Mesenchymal stem cell (in vitro differentiated cells and primary cell): Measurements from ENCODE around the gene DLST.

ENCODE experiments used
- DNase-seq: peaks from one replicate; pipeline ENCODE4 v3.0.0-alpha.2; 2013
- H2AFZ ChIP-seq: one replicate; pipeline ENCODE4 v1.6.1; 2013; ENCODE audit warnings: low read depth, mild to moderate bottlenecking, control low read depth, inconsistent platforms, low read length, moderate library complexity
- H2AK5ac ChIP-seq: 2 replicates; pipeline ENCODE4 v1.6.1; 2013; ENCODE audit warnings: low read length, moderate library complexity, mild to moderate bottlenecking, inconsistent platforms; ENCODE audit not compliant: severe bottlenecking
- H2BK120ac ChIP-seq: one replicate; pipeline ENCODE4 v1.6.1; 2013; ENCODE audit warnings: low read depth, mild to moderate bottlenecking, inconsistent platforms, low read length, moderate library complexity
- H2BK12ac ChIP-seq, 2 experiments: one replicate each; pipeline ENCODE4 v1.6.1; 2013; ENCODE audit warnings: inconsistent platforms in 2 of 2, low read length in 2 of 2, mild to moderate bottlenecking in 2 of 2, moderate library complexity in 2 of 2, control low read depth in 1 of 2
- H2BK15ac ChIP-seq: one replicate; pipeline ENCODE4 v1.6.1; 2013; ENCODE audit warnings: mild to moderate bottlenecking, low read depth, inconsistent platforms; ENCODE audit not compliant: poor library complexity, severe bottlenecking
- H2BK5ac ChIP-seq: 2 replicates; pipeline ENCODE4 v1.6.1; 2013; ENCODE audit warnings: low read depth, mild to moderate bottlenecking, low read length, control low read depth, inconsistent platforms; ENCODE audit not compliant: poor library complexity, severe bottlenecking
- H3K14ac ChIP-seq, 2 experiments: one replicate each; pipeline ENCODE4 v1.6.1; 2013; ENCODE audit warnings: inconsistent platforms in 2 of 2, low read length in 2 of 2, control low read depth in 1 of 2, mild to moderate bottlenecking in 1 of 2, moderate library complexity in 1 of 2
- H3K18ac ChIP-seq, 2 experiments: one replicate each; pipeline ENCODE4 v1.6.1; 2013; ENCODE audit warnings: inconsistent platforms in 2 of 2, low read length in 2 of 2, control low read depth in 1 of 2, low read depth in 1 of 2, mild to moderate bottlenecking in 1 of 2
- H3K23ac ChIP-seq, 2 experiments: one replicate each; pipeline ENCODE4 v1.6.1; 2013; ENCODE audit warnings: inconsistent platforms in 2 of 2, low read length in 2 of 2, mild to moderate bottlenecking in 2 of 2, moderate library complexity in 2 of 2, control low read depth in 1 of 2
- H3K27ac ChIP-seq: 2 replicates; pipeline ENCODE4 v1.5.1; 2013; ENCODE audit warnings: mild to moderate bottlenecking, moderate library complexity, low read length, control low read depth, inconsistent platforms; ENCODE audit not compliant: poor library complexity, severe bottlenecking
- H3K27me3 ChIP-seq, 2 experiments: 2 replicates each; pipeline versions ENCODE4 v1.6.1 to v1.7.0; 2013; ENCODE audit warnings: low read length in 2 of 2, mild to moderate bottlenecking in 2 of 2, moderate library complexity in 2 of 2, control low read depth in 1 of 2, inconsistent platforms in 1 of 2; ENCODE audit not compliant: control insufficient read depth in 1 of 2, insufficient read depth in 1 of 2
- H3K36me3 ChIP-seq, 2 experiments: 2 replicates each; pipeline versions ENCODE4 v1.6.1 to v1.7.0; 2013; ENCODE audit warnings: low read length in 2 of 2, control low read depth in 1 of 2, inconsistent platforms in 1 of 2, low read depth in 1 of 2, mild to moderate bottlenecking in 1 of 2; ENCODE audit not compliant: insufficient read depth in 2 of 2, control insufficient read depth in 1 of 2
- H3K4ac ChIP-seq, 2 experiments: one replicate each; pipeline ENCODE4 v1.6.1; 2013; ENCODE audit warnings: inconsistent platforms in 2 of 2, low read length in 2 of 2, mild to moderate bottlenecking in 2 of 2, moderate library complexity in 2 of 2, control low read depth in 1 of 2, low read depth in 1 of 2
- H3K4me1 ChIP-seq: 2 replicates; pipeline ENCODE4 v1.6.1; 2013; ENCODE audit warnings: low read depth, low read length, control low read depth; ENCODE audit not compliant: control insufficient read depth, insufficient read depth
- H3K4me2 ChIP-seq: 2 replicates; pipeline ENCODE4 v1.6.1; 2013; ENCODE audit warnings: low read length, mild to moderate bottlenecking, inconsistent platforms; ENCODE audit not compliant: poor library complexity, severe bottlenecking
- H3K4me3 ChIP-seq, 2 experiments: 2 replicates each; pipeline versions ENCODE4 v1.5.1 to v1.7.0; 2013; ENCODE audit warnings: low read length in 2 of 2, mild to moderate bottlenecking in 2 of 2, control low read depth in 1 of 2, low read depth in 1 of 2; ENCODE audit not compliant: insufficient read depth in 1 of 2
- H3K79me1 ChIP-seq: replicated peaks from 2 replicates; pipeline ENCODE4 v1.6.1; 2013; ENCODE audit warnings: mild to moderate bottlenecking, control low read depth, low read length, inconsistent platforms; ENCODE audit not compliant: poor library complexity, severe bottlenecking
- H3K9ac ChIP-seq: 2 replicates; pipeline ENCODE4 v1.7.0; 2013; ENCODE audit warnings: mild to moderate bottlenecking, low read length, moderate library complexity
- H3K9me3 ChIP-seq: 2 replicates; pipeline ENCODE4 v1.7.0; 2013; ENCODE audit warnings: mild to moderate bottlenecking, low read length; ENCODE audit not compliant: control insufficient read depth
- H4K8ac ChIP-seq: one replicate; pipeline ENCODE4 v1.6.1; 2013; ENCODE audit warnings: inconsistent platforms, mild to moderate bottlenecking, low read length, moderate library complexity
- H4K91ac ChIP-seq: one replicate; pipeline ENCODE4 v1.6.1; 2013; ENCODE audit warnings: mild to moderate bottlenecking, low read length, inconsistent platforms
- WGBS: methylation state at CpG from one replicate; pipeline ENCODE4 v1.1.7; 2013; ENCODE audit warnings: mixed read lengths; 5-methylcytosine and 5-hydroxymethylcytosine counted together

Gene DLST

DNA sequence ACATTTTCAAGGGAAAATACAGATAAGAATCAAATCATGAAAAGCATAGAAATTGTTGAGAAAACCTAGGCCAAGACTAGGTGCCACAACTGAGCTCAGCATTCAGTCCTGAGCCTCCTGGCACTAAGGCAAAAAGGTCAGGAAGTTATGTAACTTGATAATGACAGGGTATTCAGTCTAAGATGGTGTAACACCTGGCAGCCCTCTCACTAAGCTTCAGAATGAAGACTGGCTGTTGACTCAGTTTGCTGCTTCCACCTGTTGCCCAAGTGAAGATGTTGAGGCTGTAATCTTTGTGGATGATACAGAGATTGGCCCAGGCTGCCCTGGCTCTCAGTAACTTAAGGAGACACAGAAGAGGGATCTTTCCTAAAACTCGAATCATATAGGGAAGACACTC lies 25.4 kb upstream of the DLST start:
- Histone ChIP-seq H3K36me3 (no peaks in the 10 kb centered on the region), H3K4me1 (peaks cover 1% of the 10 kb centered on the region), H3K23ac (no peak overlapping the region), H2BK5ac (no peak overlapping the region), H4K8ac (no peak overlapping the region), H3K27ac (no peak overlapping the region), H2BK120ac (no peak overlapping the region), H2AK5ac (no peak overlapping the region), H3K4me3 (no peak overlapping the region), H3K14ac (no peak overlapping the region), H2AFZ (no peak overlapping the region), H3K9me3 (no peaks in the 10 kb centered on the region), H3K9ac (no peak overlapping the region), H3K4ac (no peak overlapping the region), H3K27me3 (no peaks in the 10 kb centered on the region), H4K91ac (no peak overlapping the region), H2BK15ac (no peak overlapping the region), H3K79me1 (no peaks in the 10 kb centered on the region), H3K18ac (no peak overlapping the region), H3K4me2 (no peak overlapping the region), H2BK12ac (no peak overlapping the region)
- no peak for DNase-seq
- no CpG with 5 or more reads among the region's 1 CpG for WGBS

DNA sequence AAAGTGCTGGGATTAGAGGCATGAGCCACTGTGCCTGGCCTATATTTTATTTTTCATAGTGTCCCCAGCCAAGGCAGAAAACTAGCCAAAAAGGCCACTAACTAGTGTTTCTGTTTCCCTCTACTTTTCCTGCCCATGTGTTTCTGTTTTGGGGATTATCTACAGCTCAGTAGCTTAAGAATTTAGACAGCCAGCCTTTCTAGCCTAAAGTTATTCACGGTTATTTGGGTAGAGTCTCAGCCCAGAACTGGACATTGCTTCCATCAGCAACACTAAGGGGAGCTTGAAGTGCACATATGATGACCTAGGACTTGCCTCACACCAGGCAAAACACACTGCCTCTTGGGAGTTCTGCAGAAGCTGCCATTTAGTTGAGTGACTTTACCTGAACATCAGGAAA lies 23.7 kb upstream of the DLST start:
- Histone ChIP-seq H3K79me1 (no peaks in the 10 kb centered on the region), H3K9ac (no peak overlapping the region), H4K8ac (no peak overlapping the region), H3K4me3 (no peak overlapping the region), H3K14ac (no peak overlapping the region), H3K4ac (no peak overlapping the region), H4K91ac (no peak overlapping the region), H2AFZ (no peak overlapping the region), H3K9me3 (no peaks in the 10 kb centered on the region), H2AK5ac (no peak overlapping the region), H2BK5ac (no peak overlapping the region), H2BK12ac (no peak overlapping the region), H3K36me3 (no peaks in the 10 kb centered on the region), H2BK15ac (no peak overlapping the region), H3K4me1 (peaks cover 1% of the 10 kb centered on the region), H2BK120ac (no peak overlapping the region), H3K27ac (no peak overlapping the region), H3K4me2 (no peak overlapping the region), H3K18ac (no peak overlapping the region), H3K23ac (no peak overlapping the region), H3K27me3 (peaks cover 0 to 7% of the 10 kb centered on the region in 2 experiments)
- no peak for DNase-seq
- WGBS = 89% methylated on average over 1 of the region's 1 CpG

DNA sequence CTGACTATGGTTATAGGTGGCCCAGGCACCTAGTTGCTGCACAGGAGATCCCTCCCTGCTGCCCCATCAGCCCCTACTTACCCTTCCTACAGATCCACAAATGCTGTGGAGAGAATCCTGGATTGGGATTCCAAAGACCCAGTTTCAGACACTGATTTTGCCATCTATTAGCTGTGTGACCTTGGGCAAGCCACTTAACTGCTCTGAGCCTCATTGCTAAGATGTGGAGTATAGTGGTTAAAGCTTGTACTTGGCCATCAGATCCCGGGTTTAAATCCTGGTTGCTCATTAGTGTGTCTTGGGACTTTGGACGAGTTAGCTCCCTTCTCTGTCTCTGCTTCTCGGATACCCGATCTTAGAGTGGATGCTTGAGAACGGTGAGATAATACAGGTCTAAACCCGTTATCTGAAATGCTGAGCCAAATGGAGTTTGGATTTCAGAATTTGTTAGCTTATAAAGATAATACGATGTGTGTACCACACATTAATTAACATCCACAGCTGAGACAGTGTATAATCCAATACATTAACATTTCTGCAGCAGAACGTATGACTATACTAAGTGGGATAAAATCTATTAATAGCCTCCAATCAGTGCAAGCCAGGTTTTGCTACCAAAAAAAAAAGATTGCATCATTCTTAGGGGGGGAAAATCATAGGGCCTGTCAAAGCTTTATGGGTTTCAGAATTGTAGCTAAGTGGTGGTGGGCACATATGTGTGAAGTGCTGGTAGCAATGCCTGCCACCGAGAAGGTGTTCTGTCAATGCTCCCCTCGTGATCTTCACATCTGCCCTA lies 21.8 kb upstream of the DLST start:
- Histone ChIP-seq H4K91ac (no peak overlapping the region), H3K27ac (no peak overlapping the region), H2BK120ac (no peak overlapping the region), H3K4me2 (no peak overlapping the region), H3K4ac (no peak overlapping the region), H3K4me1 (peaks cover 1% of the 10 kb centered on the region), H3K14ac (no peak overlapping the region), H3K18ac (no peak overlapping the region), H2AFZ (no peak overlapping the region), H3K36me3 (no peaks in the 10 kb centered on the region), H3K9me3 (no peaks in the 10 kb centered on the region), H3K9ac (peak overlapping the region; percentile 32), H2BK15ac (no peak overlapping the region), H3K79me1 (no peaks in the 10 kb centered on the region), H3K23ac (no peak overlapping the region), H3K4me3 (no peak overlapping the region), H2AK5ac (no peak overlapping the region), H2BK12ac (no peak overlapping the region), H3K27me3 (peaks cover 0 to 11% of the 10 kb centered on the region in 2 experiments), H4K8ac (no peak overlapping the region), H2BK5ac (no peak overlapping the region)
- 80% methylated on average over 6 of the region's 10 CpGs for WGBS
- DNase-seq = no peak

DNA sequence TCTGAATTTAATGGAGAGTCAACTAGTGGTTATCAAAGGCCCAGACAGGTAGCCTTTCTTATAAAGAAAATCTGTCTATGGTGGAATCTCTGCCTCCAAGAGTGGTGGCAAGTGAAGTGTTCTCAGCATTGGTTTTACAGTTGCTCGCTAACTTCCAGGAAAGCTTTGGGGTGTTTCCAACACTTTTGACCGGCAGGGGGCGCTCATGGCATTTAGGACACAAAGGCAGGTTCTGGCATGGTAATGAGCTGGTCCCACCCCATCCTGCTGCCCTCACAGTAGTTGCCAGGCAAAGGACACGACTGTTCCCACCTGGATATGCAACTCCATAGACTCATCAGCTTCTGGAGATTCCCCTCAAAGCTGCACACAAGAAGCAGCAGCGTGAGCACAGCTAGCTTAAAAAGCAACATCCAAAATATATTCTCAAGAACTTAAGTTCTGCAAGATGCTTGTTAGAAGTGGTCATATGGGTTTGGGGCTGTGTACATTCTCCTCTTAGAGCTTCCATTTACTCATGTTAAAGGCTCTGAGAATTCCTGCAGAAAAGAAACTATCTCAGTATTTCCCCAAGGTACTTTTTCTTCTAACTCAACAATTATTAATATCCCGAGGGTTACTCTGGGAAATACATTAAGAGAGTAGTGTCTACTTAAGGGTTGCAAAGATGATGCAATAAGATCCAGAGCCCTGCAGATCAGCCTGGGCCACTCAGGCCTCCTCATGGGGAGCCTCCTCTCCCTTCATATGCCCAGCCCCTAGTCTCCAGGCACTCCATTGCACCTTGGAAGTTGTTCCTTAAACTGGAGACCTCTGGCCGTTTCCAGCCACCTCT lies 20.6 kb upstream of the DLST start:
- H3K4me1 ChIP-seq = peaks cover 1% of the 10 kb centered on the region
- no peak overlapping the region for H3K4me2 ChIP-seq
- H4K8ac ChIP-seq = no peak overlapping the region
- no peak overlapping the region for H2BK5ac ChIP-seq
- no peak overlapping the region for H4K91ac ChIP-seq
- H3K4ac ChIP-seq = no peak overlapping the region
- no peak overlapping the region for H3K4me3 ChIP-seq
- no peak overlapping the region for H2BK120ac ChIP-seq
- no peak overlapping the region for H2AK5ac ChIP-seq
- no peak overlapping the region for H3K18ac ChIP-seq
- no peak overlapping the region for H2BK15ac ChIP-seq
- H2AFZ ChIP-seq = no peak overlapping the region
- H3K23ac ChIP-seq = no peak overlapping the region
- peak overlapping the region; percentile 32 for H3K9ac ChIP-seq
- peaks cover 0 to 12% of the 10 kb centered on the region in 2 experiments for H3K27me3 ChIP-seq
- no peak overlapping the region for H3K14ac ChIP-seq
- no peak overlapping the region for H2BK12ac ChIP-seq
- no peaks in the 10 kb centered on the region for H3K79me1 ChIP-seq
- H3K27ac ChIP-seq = no peak overlapping the region
- no peaks in the 10 kb centered on the region for H3K9me3 ChIP-seq
- DNase-seq = peak; percentile 82
- 17% methylated on average over 6 of the region's 7 CpGs for WGBS
- no peaks in the 10 kb centered on the region for H3K36me3 ChIP-seq
